ENCODE data around the gene PNMA1. TPM values are rescaled to one million over a fixed set of nuclear protein-coding genes. Genes with fewer than 3 reads are reported as not detected.
A peak's percentile ranks its signal among the peaks of the same experiment; 100 is the strongest.

Gene PNMA1
- total and polyA plus RNA-seq, 2 of the 13 experiments (the other 11 are each of a cell fraction or from before 2014, with no cell fraction given): 7.0 to 8.3 TPM

- TF ChIP-seq ZNF318 (CRISPR knock-in tag; IDR thresholded peaks at IDR 0.05) (peak; percentile 68), TEAD3 (CRISPR knock-in tag; optimal IDR thresholded peaks at IDR 0.05; ENCODE audit: borderline replicate concordance) (peak; percentile 67), STAT5B (CRISPR knock-in tag; IDR thresholded peaks at IDR 0.05) (no peak), ZNF740 (CRISPR knock-in tag; IDR thresholded peaks at IDR 0.05) (0 out of 2 replicates have a peak, but pooled peaks have one; percentile 9), HIC2 (CRISPR knock-in tag; IDR thresholded peaks at IDR 0.05; ENCODE audit: low read depth) (no peak), JUN (CRISPR knock-in tag; IDR thresholded peaks at IDR 0.05) (peak; percentile 79), RARA (CRISPR knock-in tag; IDR thresholded peaks at IDR 0.05) (peak; percentile 40), ZSCAN5A (CRISPR knock-in tag; IDR thresholded peaks at IDR 0.05; ENCODE audit: borderline replicate concordance) (peak; percentile 10; the same call in 1 of the 2 replicates), PTBP1 (IDR thresholded peaks at IDR 0.05; ENCODE audit: low read depth, low read length, poor library complexity, severe bottlenecking) (peak; percentile 92), BCL6 (CRISPR knock-in tag; IDR thresholded peaks at IDR 0.05) (peak; percentile 11; the same call in 1 of the 2 replicates), ZNF180 (CRISPR knock-in tag; IDR thresholded peaks at IDR 0.05; ENCODE audit: borderline replicate concordance, low read depth) (no peak), ZNF775 (CRISPR knock-in tag; IDR thresholded peaks at IDR 0.05; ENCODE audit: borderline replicate concordance) (peak; percentile 83; the same call in 1 of the 2 replicates), KMT2A (CRISPR knock-in tag; IDR thresholded peaks at IDR 0.05) (peak; percentile 89), ZNF678 (CRISPR knock-in tag; IDR thresholded peaks at IDR 0.05) (peak; percentile 92), ZBTB25 (CRISPR knock-in tag; IDR thresholded peaks at IDR 0.05) (no peak)
Measured at GRCh38 chr14:73759714-73760597, 45.8 kb upstream of the PNMA1 start (continued).

All from HepG2 (cell line).